Esophagus squamous epithelium (tissue), 5 donors: ENCODE measurements around the gene AGR2. TPM values are rescaled to one million over a fixed set of nuclear protein-coding genes. Genes with fewer than 3 reads are reported as not detected.

Experiments
- DNase-seq: peaks from one replicate; lab custom pipeline; 2025; lab: John Stamatoyannopoulos, UW
- H3K27ac ChIP-seq, 4 donors: fragments of 200-600 bp; sonication (generic); one replicate each; pipeline ENCODE4 v1.5.1; 2016 to 2019; ENCODE audit warnings: mild to moderate bottlenecking in 1 of 4
- H3K27me3 ChIP-seq, 4 donors: fragments of 200-600 bp; sonication (generic); 1 replicate in 3 of 4; 2 replicates in 1 of 4; pipeline versions ENCODE4 v1.5.1 to v1.6.0; 2017 to 2021; ENCODE audit warnings: antibody characterized with exemption in 1 of 4
- H3K36me3 ChIP-seq, 3 donors: fragments of 200-600 bp; sonication (generic); one replicate each; pipeline ENCODE4 v1.5.1; 2016 to 2019
- H3K4me1 ChIP-seq, 3 donors: fragments of 200-600 bp; sonication (generic); one replicate each; pipeline ENCODE4 v1.5.1; 2017 to 2019
- H3K4me3 ChIP-seq, 4 donors: fragments of 200-600 bp; sonication (generic); 1 replicate in 3 of 4; 2 replicates in 1 of 4; pipeline ENCODE4 v1.5.1; 2016 to 2019; ENCODE audit warnings: mild to moderate bottlenecking in 2 of 4, moderate library complexity in 1 of 4
- H3K9me3 ChIP-seq, 3 donors: fragments of 200-600 bp; sonication (generic); one replicate each; pipeline ENCODE4 v1.5.1; 2016 to 2019
- CTCF ChIP-seq, 6 experiments: fragments of 450-650 bp in 4 of 6; fragments of 200-600 bp in 2 of 6; sonication (generic) in 2 of 6; IDR thresholded peaks; one replicate each; pipeline ENCODE4 v1.5.1; 2016 to 2019; ENCODE audit warnings: antibody characterized with exemption in 6 of 6, mild to moderate bottlenecking in 4 of 6, moderate library complexity in 4 of 6
- POLR2A ChIP-seq, 4 donors: fragments of 450-650 bp; IDR thresholded peaks; one replicate each; pipeline ENCODE4 v1.6.1; 2017; ENCODE audit warnings: antibody characterized with exemption in 4 of 4, mild to moderate bottlenecking in 4 of 4, moderate library complexity in 3 of 4
- WGBS, 2 donors: methylation state at CpG; one replicate each; pipeline ENCODE4 v1.1.5; 2018; 5-methylcytosine and 5-hydroxymethylcytosine counted together
- intact Hi-C: fragments of 100-400 bp; cut with DNase I; formaldehyde crosslinking; loops from one replicate; pipeline ENCODE4 v1.15.0; 2022
- total RNA-seq, 4 donors: library from RNA; depleted of rRNA; stranded (reverse); fragments of >200 nt; gene quantifications; one replicate each; pipeline ENCODE4 v1.1.0, GENCODE V29; 2016
- donor health status: DM: yes; HTN: yes; CAD: no.

The AGR2 gene
- total RNA-seq, 4 donors from 2014 or later: 1.6 to 12.4 (median 3.9) TPM

GRCh38 chr7:16795624-16796023 lies 9.2 kb downstream of the AGR2 start:
- WGBS, 2 donors: 46 to 47% methylated on average over 6 of the region's 6 CpGs
- intact Hi-C loops: no loop called here

GRCh38 chr7:16794986-16795385 lies 9.8 kb downstream of the AGR2 start:
- DNase-seq: no peak
- 73 to 74% methylated on average over 3 of the region's 3 CpGs for WGBS, 2 donors
- intact Hi-C loops: no loop called here

More at GRCh38 chr7:16795624-16796023, 9.2 kb downstream of the AGR2 start:
- Histone ChIP-seq H3K9me3 (no peaks in the 10 kb centered on the region), H3K4me1 (peaks cover 0 to under 1% (median 0%) of the 10 kb centered on the region in 3 donors), H3K4me3 (no peak overlapping the region), H3K36me3 (no peaks in the 10 kb centered on the region), H3K27ac (no peak overlapping the region), H3K27me3 (no peaks in the 10 kb centered on the region)
- no peak for TF ChIP-seq POLR2A (IDR thresholded peaks at IDR 0.05)
- no peak for TF ChIP-seq CTCF (IDR thresholded peaks at IDR 0.05)
- no peak for DNase-seq

DNA sequence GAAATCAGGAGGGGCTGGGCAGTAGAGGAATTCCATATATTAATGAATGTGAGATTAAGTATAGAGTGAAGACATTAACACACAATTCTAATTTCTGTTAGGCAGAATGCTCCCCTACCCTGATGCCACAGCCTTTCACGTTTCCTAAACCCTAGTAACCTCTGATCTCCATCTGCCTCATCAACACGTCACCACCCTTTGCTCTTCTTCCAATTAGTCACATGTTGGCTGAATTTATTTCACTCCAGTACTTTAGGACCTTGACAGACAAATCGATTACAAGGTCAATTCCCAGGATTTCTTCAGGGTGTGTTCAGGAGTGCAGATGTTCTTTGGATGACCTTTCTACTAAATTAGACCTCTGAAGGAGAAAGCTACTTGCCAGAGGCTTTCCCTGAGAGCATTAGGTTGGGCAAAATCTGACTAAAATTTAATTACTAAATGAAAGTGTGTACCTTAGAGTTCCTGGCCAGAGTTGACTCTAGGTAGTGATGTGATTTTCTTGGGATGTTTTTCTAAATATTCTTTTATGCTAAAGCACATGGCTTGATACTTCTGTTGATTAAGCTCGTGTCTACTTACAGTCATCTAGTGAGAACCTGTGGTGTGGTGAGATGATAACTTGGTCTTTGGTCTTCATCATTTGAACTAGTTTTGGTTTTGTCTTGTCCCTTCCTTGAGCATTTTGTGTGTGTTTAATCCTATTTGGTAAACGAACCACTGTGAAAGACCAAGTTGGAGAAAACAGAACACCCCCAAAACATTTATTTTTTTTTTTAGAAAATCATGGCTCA lies 12.7 kb downstream of the AGR2 start:
- Histone ChIP-seq H3K4me1 (no peaks in the 10 kb centered on the region), H3K36me3 (no peaks in the 10 kb centered on the region), H3K27ac (no peak overlapping the region), H3K4me3 (no peak overlapping the region), H3K9me3 (no peaks in the 10 kb centered on the region), H3K27me3 (no peaks in the 10 kb centered on the region)
- intact Hi-C loops: no loop called here
- no peak for DNase-seq
- no peak for TF ChIP-seq POLR2A (IDR thresholded peaks at IDR 0.05)
- TF ChIP-seq CTCF (IDR thresholded peaks at IDR 0.05): no peak
- WGBS, 2 donors: 66 to 78% methylated on average over 5 of the region's 5 CpGs

More at GRCh38 chr7:16794986-16795385, 9.8 kb downstream of the AGR2 start:
- no peaks in the 10 kb centered on the region for H3K36me3 ChIP-seq
- no peaks in the 10 kb centered on the region for H3K27me3 ChIP-seq
- H3K4me3 ChIP-seq: no peak overlapping the region
- TF ChIP-seq POLR2A (IDR thresholded peaks at IDR 0.05): no peak
- TF ChIP-seq CTCF (IDR thresholded peaks at IDR 0.05): no peak
- H3K4me1 ChIP-seq: no peaks in the 10 kb centered on the region
- no peak overlapping the region for H3K27ac ChIP-seq
- no peaks in the 10 kb centered on the region for H3K9me3 ChIP-seq

- Histone ChIP-seq H3K27ac (no peak overlapping the region), H3K27me3 (no peaks in the 10 kb centered on the region), H3K4me3 (no peak overlapping the region), H3K4me1 (no peaks in the 10 kb centered on the region), H3K36me3 (no peaks in the 10 kb centered on the region), H3K9me3 (no peaks in the 10 kb centered on the region)
- intact Hi-C loops: no loop called here
- WGBS, 2 donors: 21% methylated on average over 1 of the region's 1 CpG
- no peak for TF ChIP-seq CTCF (IDR thresholded peaks at IDR 0.05)
- no peak for TF ChIP-seq POLR2A (IDR thresholded peaks at IDR 0.05)
- no peak for DNase-seq
Measured at GRCh38 chr7:16791071-16791470, 13.7 kb downstream of the AGR2 start.

- WGBS, 2 donors: 90 to 94% methylated on average over 1 of the region's 1 CpG
- TF ChIP-seq POLR2A (IDR thresholded peaks at IDR 0.05): no peak
- no peak for TF ChIP-seq CTCF (IDR thresholded peaks at IDR 0.05)
- intact Hi-C loops: no loop called here
- DNase-seq: no peak
- Histone ChIP-seq H3K27ac (no peak overlapping the region), H3K9me3 (no peaks in the 10 kb centered on the region), H3K27me3 (no peaks in the 10 kb centered on the region), H3K36me3 (no peaks in the 10 kb centered on the region), H3K4me3 (no peak overlapping the region), H3K4me1 (no peaks in the 10 kb centered on the region)
Measured at GRCh38 chr7:16787127-16787526, 17.7 kb downstream of the AGR2 start.
